K562 (cell line): ENCODE results near the gene SYT17. TPM values are rescaled to one million over a fixed set of nuclear protein-coding genes. Genes with fewer than 3 reads are reported as not detected.
A peak's percentile ranks its signal among the peaks of the same experiment; 100 is the strongest.

Experiments
- ATAC-seq: fragments of 200-7000 bp; cut with Tn5 transposase; 3 replicates; pipeline ENCODE4 v1.9.1; 2020; ENCODE audit warnings: moderate library complexity
- BruUV-seq: library from RNA; stranded (reverse); fragments of 400-500 nt; replicated peaks from 2 replicates; lab custom pipeline; 2021; lab: Mats Ljungman, UMichigan
- CTCF ChIA-PET: fragments of 300-600 bp; formaldehyde crosslinking; extraction: SDS; loops from one replicate; lab custom pipeline; 2021; ENCODE audit warnings: low intra/inter-chr PET ratio; lab: Yijun Ruan, JAX
- POLR2A ChIA-PET: fragments of 300-600, 350-650 bp; sonication (Branson Sonifier 250); formaldehyde crosslinking; extraction: SDS; loops from one replicate; lab custom pipeline; 2021; ENCODE audit warnings: antibody characterized with exemption, inconsistent platforms; lab: Yijun Ruan, JAX
- DNase-seq, 4 experiments: peaks; one replicate each; pipeline versions ENCODE4 v3.0.0 to v3.0.0-alpha.2; 2011 to 2018; ENCODE audit warnings: low spot score in 3 of 4, mixed read lengths in 3 of 4; ENCODE audit errors: extremely low read depth in 1 of 4
- FAIRE-seq: peaks from 2 replicates; lab custom pipeline; 2011; peaks lifted over from hg19 to GRCh38; lab: Jason Lieb, UNC
- H2AFZ ChIP-seq: 2 replicates; pipeline ENCODE4 v1.6.0; 2011; ENCODE audit warnings: low read depth, low read length, control low read depth, inconsistent platforms
- H3K27ac ChIP-seq: fragments of 200-600 bp; 3 replicates; pipeline ENCODE4 v1.8.0; 2011; ENCODE audit warnings: low read depth, mild to moderate bottlenecking, control low read depth, inconsistent platforms, low read length, moderate library complexity, mixed read lengths; ENCODE audit errors: extremely low read depth
- H3K27me3 ChIP-seq, 2 experiments: fragments of 300-600 bp in 1 of 2; 2 replicates in 1 of 2; 3 replicates in 1 of 2; pipeline versions ENCODE4 v1.6.0 to v1.8.0; 2011; ENCODE audit warnings: inconsistent platforms in 2 of 2, low read length in 2 of 2, mild to moderate bottlenecking in 1 of 2, mixed read lengths in 1 of 2, moderate library complexity in 1 of 2; ENCODE audit not compliant: control insufficient read depth in 2 of 2, insufficient read depth in 2 of 2
- H3K36me3 ChIP-seq: fragments of 300-600 bp; 3 replicates; pipeline ENCODE4 v1.8.0; 2011; ENCODE audit warnings: mild to moderate bottlenecking, low read length, inconsistent platforms; ENCODE audit not compliant: control insufficient read depth, insufficient read depth
- H3K4me1 ChIP-seq, 2 experiments: fragments of 200-600 bp in 1 of 2; replicated peaks in 1 of 2; 2 replicates in 1 of 2; 3 replicates in 1 of 2; pipeline versions ENCODE4 v1.5.1 to v1.8.0; 2011; ENCODE audit warnings: inconsistent platforms in 2 of 2, low read length in 2 of 2, mild to moderate bottlenecking in 1 of 2, mixed read lengths in 1 of 2, moderate library complexity in 1 of 2; ENCODE audit not compliant: control insufficient read depth in 2 of 2, insufficient read depth in 2 of 2
- H3K4me2 ChIP-seq: 2 replicates; pipeline ENCODE4 v1.6.1; 2011; ENCODE audit warnings: low read length, control low read depth, inconsistent platforms, mixed read lengths; ENCODE audit not compliant: insufficient read depth
- H3K4me3 ChIP-seq: fragments of 200-600 bp; sonication (generic), shearing (Covaris generic); 2 replicates; pipeline ENCODE4 v1.5.1; 2016; ENCODE audit warnings: control low read depth, inconsistent platforms
- H3K79me2 ChIP-seq: fragments of 200-600 bp; 3 replicates; pipeline ENCODE4 v1.8.0; 2011; ENCODE audit warnings: low read length, inconsistent platforms; ENCODE audit not compliant: control insufficient read depth, insufficient read depth
- H3K9ac ChIP-seq, 2 experiments: 2 replicates each; pipeline versions ENCODE4 v1.6.0 to v1.6.1; 2011; ENCODE audit warnings: low read depth in 2 of 2, low read length in 2 of 2, control low read depth in 1 of 2, inconsistent platforms in 1 of 2, mild to moderate bottlenecking in 1 of 2, mixed read lengths in 1 of 2; ENCODE audit not compliant: insufficient read depth in 1 of 2
- H3K9me1 ChIP-seq: one replicate; pipeline ENCODE4 v1.6.0; 2011; ENCODE audit warnings: inconsistent platforms, mild to moderate bottlenecking, low read length, moderate library complexity; ENCODE audit not compliant: control insufficient read depth, insufficient read depth
- H3K9me3 ChIP-seq: replicated peaks from 2 replicates; pipeline ENCODE4 v1.5.1; 2011; ENCODE audit warnings: low read depth, low read length, inconsistent platforms; ENCODE audit not compliant: control insufficient read depth, insufficient read depth
- H4K20me1 ChIP-seq: replicated peaks from 2 replicates; pipeline ENCODE4 v1.6.1; 2011; ENCODE audit warnings: low read length, inconsistent platforms, mixed read lengths; ENCODE audit not compliant: control insufficient read depth, insufficient read depth
- RFX1 ChIP-seq: fragments of 450-650 bp; IDR thresholded peaks from 2 replicates; pipeline ENCODE4 v1.6.1; 2016; ENCODE audit warnings: mild to moderate bottlenecking, moderate library complexity
- WGBS: fragments of 100-300 bp; shearing (Covaris generic); methylation state at CpG from one replicate; pipeline ENCODE4 v1.1.6; 2016; ENCODE audit warnings: low coverage, mixed read lengths; ENCODE audit not compliant: insufficient coverage; ENCODE audit errors: missing lambda C conversion rate; 5-methylcytosine and 5-hydroxymethylcytosine counted together
- in situ Hi-C: fragments of 300-500 bp; cut with MboI; formaldehyde crosslinking; loops from 4 replicates; pipeline ENCODE4 v1.15.0; 2018; ENCODE audit warnings: inconsistent platforms, mixed read lengths
- intact Hi-C: fragments of 100-400 bp; cut with micrococcal nuclease; formaldehyde crosslinking; loops from 2 replicates; pipeline ENCODE4 v1.14.2; 2022
- polyA plus RNA-seq, 8 experiments: library from polyadenylated mRNA; depleted of rRNA in 4 of 8; stranded (reverse) in 5 of 8; unstranded in 3 of 8; fragments of >200 nt; fragmentation: Nextera tagmentation in 2 of 8; fragmentation: Illumina TruSeq in 1 of 8; extraction: Ambion mirVana in 2 of 8; extraction: Trizol in 1 of 8; gene quantifications; 2 replicates each; pipeline versions ENCODE4 v1.2.1 to v1.2.3, GENCODE V29; 2011 to 2014; ENCODE audit warnings: inconsistent platforms in 1 of 8, missing spikeins in 1 of 8
- total RNA-seq, 7 experiments: library from RNA; depleted of rRNA in 6 of 7; stranded (reverse); fragments of >200 nt in 6 of 7; fragmentation: Illumina TruSeq in 2 of 7; extraction: Trizol in 2 of 7; gene quantifications; 2 replicates each; pipeline versions ENCODE4 v1.2.1 to v1.2.3, GENCODE V29; 2011 to 2021; ENCODE audit warnings: low replicate concordance in 1 of 7
- TF ChIP-seq, protein P1 (sequence below), 2 experiments: fragments of 450-650 bp; IDR thresholded peaks; 2 replicates each; pipeline ENCODE4 v1.6.1; 2016; ENCODE audit warnings: mild to moderate bottlenecking in 2 of 2, borderline replicate concordance in 1 of 2, low read depth in 1 of 2, moderate library complexity in 1 of 2

The SYT17 gene
- total and polyA plus RNA-seq, 9 of the 15 experiments (the other 6 are each of a cell fraction or from before 2014, with no cell fraction given) = not detected

DNA sequence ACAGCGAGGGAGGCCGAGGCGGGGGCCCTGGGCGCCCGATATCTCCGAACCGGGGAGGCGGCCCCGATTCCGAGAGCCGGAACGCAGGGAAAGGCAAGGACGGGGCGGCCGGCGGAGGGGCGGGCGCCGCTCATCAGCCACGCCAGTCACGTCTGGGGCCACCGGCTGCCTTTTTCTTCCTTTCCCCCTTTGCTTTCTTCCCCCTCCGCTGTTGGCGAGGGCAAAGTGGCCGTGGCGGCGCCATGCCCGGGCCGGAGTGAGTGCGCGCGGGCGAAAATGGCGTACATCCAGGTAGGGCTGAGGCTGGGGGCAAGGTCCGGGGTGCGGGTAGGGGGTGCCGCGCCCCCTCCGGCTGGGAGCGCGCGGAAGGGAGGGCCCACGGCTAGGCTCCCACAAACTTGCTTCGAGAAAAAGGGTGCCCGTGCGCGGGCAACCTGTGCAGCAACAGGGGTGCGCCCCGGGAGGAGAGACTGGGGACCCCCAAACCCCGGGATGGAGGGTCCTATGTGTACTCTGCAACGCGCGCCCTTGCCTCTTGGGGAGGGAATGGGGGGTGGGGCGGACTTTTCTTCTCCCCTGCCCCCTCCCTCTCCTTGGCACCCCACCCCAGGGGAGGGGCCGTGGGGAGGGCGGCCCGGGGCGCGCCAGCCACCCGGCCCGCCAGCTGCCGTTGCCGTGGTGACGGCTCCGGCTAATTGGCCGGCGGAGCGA is 486 bp downstream of the SYT17 start:
- H3K4me3 ChIP-seq = no peak overlapping the region
- ChIA-PET POLR2A (no interaction called here), CTCF (no interaction called here)
- ATAC-seq = no peak
- H3K27ac ChIP-seq = no peak overlapping the region
- TF ChIP-seq, protein P1, sequence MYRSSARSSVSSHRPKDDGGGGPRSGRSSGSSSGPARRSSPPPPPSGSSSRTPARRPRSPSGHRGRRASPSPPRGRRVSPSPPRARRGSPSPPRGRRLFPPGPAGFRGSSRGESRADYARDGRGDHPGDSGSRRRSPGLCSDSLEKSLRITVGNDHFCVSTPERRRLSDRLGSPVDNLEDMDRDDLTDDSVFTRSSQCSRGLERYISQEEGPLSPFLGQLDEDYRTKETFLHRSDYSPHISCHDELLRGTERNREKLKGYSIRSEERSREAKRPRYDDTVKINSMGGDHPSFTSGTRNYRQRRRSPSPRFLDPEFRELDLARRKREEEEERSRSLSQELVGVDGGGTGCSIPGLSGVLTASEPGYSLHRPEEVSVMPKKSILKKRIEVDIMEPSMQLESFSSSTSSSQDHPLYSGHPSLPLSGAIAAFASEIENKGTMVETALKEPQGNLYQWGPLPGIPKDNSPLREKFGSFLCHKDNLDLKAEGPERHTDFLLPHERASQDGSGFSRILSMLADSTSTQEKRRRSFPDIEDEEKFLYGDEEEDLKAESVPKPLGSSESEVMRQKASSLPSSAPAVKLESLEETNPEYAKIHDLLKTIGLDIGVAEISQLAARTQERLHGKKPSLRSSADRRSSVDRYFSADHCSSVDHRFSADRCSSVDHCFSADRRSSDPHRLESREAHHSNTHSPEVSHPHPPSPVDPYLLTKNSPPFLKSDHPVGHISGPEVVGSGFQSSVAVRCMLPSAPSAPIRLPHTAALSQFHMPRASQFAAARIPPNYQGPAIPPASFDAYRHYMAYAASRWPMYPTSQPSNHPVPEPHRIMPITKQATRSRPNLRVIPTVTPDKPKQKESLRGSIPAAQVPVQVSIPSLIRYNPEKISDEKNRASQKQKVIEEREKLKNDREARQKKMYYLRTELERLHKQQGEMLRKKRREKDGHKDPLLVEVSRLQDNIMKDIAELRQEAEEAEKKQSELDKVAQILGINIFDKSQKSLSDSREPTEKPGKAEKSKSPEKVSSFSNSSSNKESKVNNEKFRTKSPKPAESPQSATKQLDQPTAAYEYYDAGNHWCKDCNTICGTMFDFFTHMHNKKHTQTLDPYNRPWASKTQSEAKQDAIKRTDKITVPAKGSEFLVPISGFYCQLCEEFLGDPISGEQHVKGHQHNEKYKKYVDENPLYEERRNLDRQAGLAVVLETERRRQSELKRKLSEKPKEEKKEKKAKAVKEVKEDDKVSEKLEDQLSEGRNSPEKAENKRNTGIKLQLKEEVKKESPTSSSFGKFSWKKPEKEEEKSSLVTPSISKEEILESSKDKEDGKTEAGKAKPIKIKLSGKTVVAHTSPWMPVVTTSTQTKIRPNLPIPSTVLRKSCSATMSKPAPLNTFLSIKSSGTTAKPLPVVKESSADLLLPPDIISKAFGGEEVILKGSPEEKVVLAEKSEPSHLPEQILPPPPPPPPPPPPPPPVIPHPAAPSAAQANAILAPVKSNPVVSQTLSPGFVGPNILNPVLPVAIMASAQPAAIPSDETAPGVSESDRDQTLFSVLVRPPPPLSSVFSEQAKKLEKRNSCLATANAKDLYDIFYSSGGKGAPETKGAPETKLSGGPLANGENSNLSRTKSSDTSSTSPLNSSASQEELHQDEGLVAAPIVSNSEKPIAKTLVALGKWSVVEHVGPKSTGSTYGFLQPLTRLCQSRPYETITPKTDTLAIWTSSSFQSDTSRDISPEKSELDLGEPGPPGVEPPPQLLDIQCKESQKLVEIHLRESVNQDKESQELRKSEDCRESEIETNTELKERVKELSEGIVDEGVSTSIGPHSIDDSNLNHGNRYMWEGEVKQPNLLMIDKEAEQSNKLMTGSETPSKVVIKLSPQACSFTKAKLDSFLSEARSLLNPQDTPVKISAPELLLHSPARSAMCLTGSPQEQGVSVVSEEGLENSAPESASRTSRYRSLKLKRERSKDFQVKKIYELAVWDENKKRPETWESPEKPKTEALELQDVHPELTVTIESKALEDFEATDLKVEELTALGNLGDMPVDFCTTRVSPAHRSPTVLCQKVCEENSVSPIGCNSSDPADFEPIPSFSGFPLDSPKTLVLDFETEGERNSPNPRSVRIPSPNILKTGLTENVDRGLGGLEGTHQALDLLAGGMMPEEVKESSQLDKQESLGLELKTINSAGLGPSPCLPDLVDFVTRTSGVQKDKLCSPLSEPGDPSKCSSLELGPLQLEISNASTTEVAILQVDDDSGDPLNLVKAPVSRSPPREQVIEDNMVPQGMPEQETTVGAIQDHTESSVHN (IDR thresholded peaks at IDR 0.05; ENCODE audit: borderline replicate concordance in 1 of 2, low read depth in 1 of 2) = no peak
- TF ChIP-seq RFX1 = peak; percentile 31; the same call in 1 of the 2 replicates
- H3K36me3 ChIP-seq = no peaks in the 10 kb centered on the region
- FAIRE-seq = no peak
- H2AFZ ChIP-seq = no peak overlapping the region
- no peaks in the 10 kb centered on the region for H3K9me3 ChIP-seq
- no peaks in the 10 kb centered on the region; the same call in 1 of the 2 replicates for H4K20me1 ChIP-seq
- intact Hi-C loops (no loop called here), in situ Hi-C loops (no loop called here)
- peaks cover 26 to 46% of the 10 kb centered on the region in 2 experiments; a peak in 4 of 5 replicates for H3K27me3 ChIP-seq
- no peak overlapping the region for H3K4me2 ChIP-seq
- H3K4me1 ChIP-seq = peaks cover 0 to 17% of the 10 kb centered on the region in 2 experiments; a peak in 2 of 5 replicates
- no peaks in the 10 kb centered on the region for H3K79me2 ChIP-seq
- WGBS = 23% methylated on average over 13 of the region's 68 CpGs
- BruUV-seq = no TSS peak
- DNase-seq = no peak
- no peaks in the 10 kb centered on the region for H3K9me1 ChIP-seq
- no peak overlapping the region for H3K9ac ChIP-seq
